ENCODE data around the gene SCN8A.
A peak's percentile ranks its signal among the peaks of the same experiment; 100 is the strongest.
"Not testable (repeated sequence)": the region's sequence is repeated elsewhere in the genome, so short reads cannot be mapped to it uniquely, and the experiment has no call there.

SCN8A gene

GRCh38 chr12:51591016-51591901 lies at the start of gene SCN8A:
TSS of gene SCN8A (plus strand) at chr12:51591233. CDS start at chr12:51662818, 71,585 bp downstream.
- Mint-ChIP-seq H3K4me3 (peak within 1 kb of the TSS; percentile 88 to 90 (median 90)), H3K27ac (no peak within 1 kb of the TSS), H3K9me3 (no peaks in the 10 kb centered on the region), H3K4me1 (peaks cover 4% of the 10 kb centered on the region), H3K36me3 (ENCODE audit: low read depth) (no peaks in the 10 kb centered on the region), H3K27me3 (ENCODE audit: low read depth) (peaks cover 53% of the 10 kb centered on the region)
- TF ChIP-seq CTCF (IDR thresholded peaks at IDR 0.05; ENCODE audit: unreplicated experiment in 3 of 3) = no peak

- Mint-ChIP-seq H3K4me1 (peaks cover 6% of the 10 kb centered on the region), H3K9me3 (peaks cover 5% of the 10 kb centered on the region), H3K36me3 (ENCODE audit: low read depth) (no peaks in the 10 kb centered on the region), H3K27me3 (ENCODE audit: low read depth) (peaks cover 33% of the 10 kb centered on the region), H3K27ac (no peak overlapping the region), H3K4me3 (no peak overlapping the region)
- TF ChIP-seq CTCF (IDR thresholded peaks at IDR 0.05; ENCODE audit: unreplicated experiment in 3 of 3) = no peak
Observed at GRCh38 chr12:51546097-51546496, 44.9 kb upstream of the SCN8A start.

DNA sequence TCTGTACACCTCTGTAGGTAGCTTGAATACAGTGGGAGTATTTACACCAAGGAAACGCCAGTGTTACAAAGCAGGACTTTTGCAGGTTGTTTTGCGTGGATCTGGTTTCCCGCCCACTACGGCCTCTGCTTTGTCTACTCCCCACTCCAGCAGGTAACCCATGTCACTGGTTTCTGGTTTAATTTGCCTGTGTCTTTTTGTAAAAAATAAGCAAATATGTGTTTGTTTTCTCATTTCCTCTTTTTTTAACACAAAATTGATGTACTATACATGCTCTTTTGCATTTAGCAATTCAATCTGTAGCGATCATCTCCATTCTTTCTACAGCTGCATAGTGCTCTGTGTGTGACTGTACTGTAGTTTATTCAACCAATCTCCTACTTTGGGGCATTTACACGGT lies 43.4 kb upstream of the SCN8A start:
- H3K36me3 Mint-ChIP-seq (ENCODE audit: low read depth) = no peaks in the 10 kb centered on the region
- peaks cover 6% of the 10 kb centered on the region for H3K4me1 Mint-ChIP-seq
- H3K9me3 Mint-ChIP-seq = peaks cover 9% of the 10 kb centered on the region
- peaks cover 24% of the 10 kb centered on the region for H3K27me3 Mint-ChIP-seq (ENCODE audit: low read depth)
- H3K4me3 Mint-ChIP-seq = no peak overlapping the region
- TF ChIP-seq CTCF (IDR thresholded peaks at IDR 0.05; ENCODE audit: unreplicated experiment in 3 of 3) = no peak
- H3K27ac Mint-ChIP-seq = no peak overlapping the region

DNA sequence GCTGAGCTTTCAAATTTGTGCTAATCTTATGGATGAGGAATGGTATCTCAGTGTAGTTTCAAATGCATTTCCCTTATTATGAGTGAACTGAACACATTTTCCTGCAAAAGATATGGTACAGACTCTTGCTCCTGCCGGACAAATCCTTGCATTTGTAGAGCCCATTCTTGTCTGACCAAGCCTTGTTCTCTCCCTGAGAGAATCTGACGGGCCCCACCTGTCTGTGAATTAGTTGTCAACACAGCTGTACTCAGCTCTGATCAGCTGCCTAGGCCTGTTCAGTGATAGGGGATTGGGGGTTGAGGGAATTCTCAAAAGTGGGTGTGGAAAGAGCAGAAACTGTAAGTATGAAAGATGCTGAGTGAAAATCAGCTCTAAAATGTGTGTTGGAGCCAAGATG lies 42.8 kb upstream of the SCN8A start:
- Mint-ChIP-seq H3K4me1 (peaks cover 6% of the 10 kb centered on the region), H3K27me3 (ENCODE audit: low read depth) (peaks cover 21% of the 10 kb centered on the region), H3K36me3 (ENCODE audit: low read depth) (no peaks in the 10 kb centered on the region), H3K4me3 (no peak overlapping the region), H3K9me3 (peaks cover 9% of the 10 kb centered on the region), H3K27ac (no peak overlapping the region)
- no peak for TF ChIP-seq CTCF (IDR thresholded peaks at IDR 0.05; ENCODE audit: unreplicated experiment in 3 of 3)

- Mint-ChIP-seq H3K27me3 (ENCODE audit: low read depth) (peaks cover 11% of the 10 kb centered on the region), H3K27ac (no peak overlapping the region), H3K4me3 (no peak overlapping the region), H3K9me3 (peaks cover 14% of the 10 kb centered on the region), H3K4me1 (peaks cover 6% of the 10 kb centered on the region), H3K36me3 (ENCODE audit: low read depth) (no peaks in the 10 kb centered on the region)
- no peak for TF ChIP-seq CTCF (IDR thresholded peaks at IDR 0.05; ENCODE audit: unreplicated experiment in 3 of 3)
Observed at GRCh38 chr12:51549637-51550036, 41.4 kb upstream of the SCN8A start.

DNA sequence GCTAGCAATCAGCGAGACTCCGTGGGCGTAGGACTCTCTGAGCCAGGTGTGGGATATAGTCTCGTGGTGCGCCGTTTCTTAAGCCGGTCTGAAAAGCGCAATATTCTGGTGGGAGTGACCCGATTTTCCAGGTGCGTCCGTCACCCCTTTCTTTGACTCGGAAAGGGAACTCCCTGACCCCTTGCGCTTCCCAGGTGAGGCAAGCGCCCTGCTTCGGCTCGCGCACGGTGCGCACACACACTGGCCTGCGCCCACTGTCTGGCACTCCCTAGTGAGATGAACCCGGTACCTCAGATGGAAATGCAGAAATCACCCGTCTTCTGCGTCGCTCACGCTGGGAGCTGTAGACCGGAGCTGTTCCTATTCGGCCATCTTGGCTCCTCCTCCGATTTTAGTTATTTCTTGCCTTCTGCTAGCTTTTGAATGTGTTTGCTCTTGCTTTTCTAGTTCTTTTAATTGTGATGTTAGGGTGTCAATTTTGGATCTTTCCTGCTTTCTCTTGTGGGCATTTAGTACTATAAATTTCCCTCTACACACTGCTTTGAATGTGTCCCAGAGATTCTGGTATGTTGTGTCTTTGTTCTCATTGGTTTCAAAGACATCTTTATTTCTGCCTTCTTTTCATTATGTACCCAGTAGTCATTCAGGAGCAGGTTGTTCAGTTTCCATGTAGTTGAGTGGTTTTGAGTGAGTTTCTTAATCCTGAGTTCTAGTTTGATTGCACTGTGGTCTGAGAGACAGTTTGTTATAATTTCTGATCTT lies 22.6 kb upstream of the SCN8A start:
- not testable (repeated sequence) for H3K27me3 Mint-ChIP-seq (ENCODE audit: low read depth); H3K4me3 Mint-ChIP-seq; H3K36me3 Mint-ChIP-seq (ENCODE audit: low read depth); H3K4me1 Mint-ChIP-seq; H3K27ac Mint-ChIP-seq; H3K9me3 Mint-ChIP-seq
